ENCODE results near the gene TPCN1.

DNA sequence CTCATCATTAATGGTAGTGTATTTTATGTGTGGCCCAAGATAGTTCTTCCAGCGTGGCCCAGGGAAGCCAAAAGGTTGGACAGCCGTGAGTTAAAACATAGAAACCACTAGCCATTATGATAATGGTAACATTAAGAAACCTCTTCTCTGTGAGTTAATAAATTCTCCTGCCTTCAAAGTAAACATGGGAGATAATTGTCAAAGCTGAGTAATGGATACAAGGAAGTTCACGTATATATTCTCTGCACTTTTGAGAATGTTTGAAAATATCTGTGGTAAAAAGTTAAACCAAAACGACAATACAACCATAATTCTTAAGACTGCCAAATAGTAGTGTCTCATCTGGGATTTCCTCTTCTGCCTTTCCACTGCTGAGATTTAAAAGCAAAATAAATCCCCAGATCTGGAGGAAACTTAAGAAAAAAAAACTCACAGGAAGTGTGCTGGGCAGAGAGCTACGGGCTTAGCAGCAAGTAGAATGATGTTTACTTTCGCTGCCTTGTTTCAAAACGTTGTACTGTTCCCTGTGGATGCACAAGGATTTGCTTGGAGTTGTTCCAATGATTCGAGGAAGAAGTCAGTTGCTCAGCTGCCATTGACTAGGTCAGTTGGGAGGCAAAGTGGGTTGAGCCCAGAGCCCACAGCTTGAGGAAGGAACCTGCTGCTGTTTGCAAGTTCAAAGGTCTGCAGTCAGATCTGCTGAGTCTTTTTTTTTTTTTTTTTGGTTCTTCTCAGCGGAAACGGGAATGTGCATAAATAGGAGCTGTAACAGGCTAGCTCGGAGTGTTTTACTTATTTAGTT is 1.7 kb downstream of the TPCN1 start:
- TF ChIP-seq, protein P1, sequence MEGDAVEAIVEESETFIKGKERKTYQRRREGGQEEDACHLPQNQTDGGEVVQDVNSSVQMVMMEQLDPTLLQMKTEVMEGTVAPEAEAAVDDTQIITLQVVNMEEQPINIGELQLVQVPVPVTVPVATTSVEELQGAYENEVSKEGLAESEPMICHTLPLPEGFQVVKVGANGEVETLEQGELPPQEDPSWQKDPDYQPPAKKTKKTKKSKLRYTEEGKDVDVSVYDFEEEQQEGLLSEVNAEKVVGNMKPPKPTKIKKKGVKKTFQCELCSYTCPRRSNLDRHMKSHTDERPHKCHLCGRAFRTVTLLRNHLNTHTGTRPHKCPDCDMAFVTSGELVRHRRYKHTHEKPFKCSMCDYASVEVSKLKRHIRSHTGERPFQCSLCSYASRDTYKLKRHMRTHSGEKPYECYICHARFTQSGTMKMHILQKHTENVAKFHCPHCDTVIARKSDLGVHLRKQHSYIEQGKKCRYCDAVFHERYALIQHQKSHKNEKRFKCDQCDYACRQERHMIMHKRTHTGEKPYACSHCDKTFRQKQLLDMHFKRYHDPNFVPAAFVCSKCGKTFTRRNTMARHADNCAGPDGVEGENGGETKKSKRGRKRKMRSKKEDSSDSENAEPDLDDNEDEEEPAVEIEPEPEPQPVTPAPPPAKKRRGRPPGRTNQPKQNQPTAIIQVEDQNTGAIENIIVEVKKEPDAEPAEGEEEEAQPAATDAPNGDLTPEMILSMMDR (IDR thresholded peaks at IDR 0.05) = no peak
- no peak for TF ChIP-seq POLR2A (IDR thresholded peaks at IDR 0.05)

All from breast epithelium (tissue), 3 donors.